ENCODE measurements around the gene LHX4.
A peak's percentile ranks its signal among the peaks of the same experiment; 100 is the strongest.

Gene LHX4

GRCh38 chr1:180229483-180230415, at the start of gene LHX4:
TSS of gene LHX4 (plus strand) at chr1:180230264. CDS start at chr1:180230530, 266 bp downstream.
- DNase-seq (ENCODE audit: low read depth), result no peak

GRCh38 chr1:180181048-180181447, 49.0 kb upstream of the LHX4 start:
- DNase-seq (ENCODE audit: low read depth), result no peak

- DNase-seq (ENCODE audit: low read depth), result no peak
Observed at GRCh38 chr1:180181996-180182642, 47.9 kb upstream of the LHX4 start.

DNA sequence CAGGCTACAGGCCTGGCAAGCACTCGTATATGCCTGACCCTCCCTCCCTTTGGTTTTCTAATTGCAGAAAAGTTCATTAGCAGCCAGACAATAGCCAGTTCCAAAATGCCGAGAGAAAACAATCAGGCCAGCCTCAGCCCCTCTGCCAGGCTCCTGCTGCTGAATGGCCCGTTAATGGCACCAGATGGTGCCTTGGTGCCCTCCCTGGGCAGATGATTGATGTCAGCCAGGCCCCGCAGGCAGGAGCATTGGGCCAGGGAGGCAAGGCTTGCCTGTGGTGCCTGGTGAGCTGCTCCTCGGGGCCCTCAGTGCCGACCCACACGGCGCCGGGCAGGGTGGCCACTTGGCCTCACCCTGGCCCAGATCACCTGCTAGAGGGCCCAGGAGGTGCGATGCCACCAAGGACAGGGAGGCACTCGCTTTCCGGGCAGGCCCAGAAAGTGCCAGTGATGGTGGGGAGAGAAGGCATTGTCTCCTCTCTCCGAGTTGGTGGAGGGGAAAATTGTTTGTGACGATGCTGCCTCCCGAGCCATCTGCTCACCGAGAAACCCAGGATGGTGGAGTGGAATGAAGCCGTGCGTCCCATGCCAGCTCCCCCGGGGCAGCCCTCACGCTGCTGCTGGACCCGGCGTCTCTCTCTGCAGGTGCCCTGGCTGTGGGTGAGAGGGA, 47.3 kb upstream of the LHX4 start:
- DNase-seq (ENCODE audit: low read depth), result no peak

GRCh38 chr1:180183426-180183825, 46.6 kb upstream of the LHX4 start:
- no peak for DNase-seq (ENCODE audit: low read depth)

- DNase-seq (ENCODE audit: low read depth), result no peak
Observed at GRCh38 chr1:180184041-180184440, 46.0 kb upstream of the LHX4 start.

GRCh38 chr1:180185281-180185680, 44.8 kb upstream of the LHX4 start:
- no peak for DNase-seq (ENCODE audit: low read depth)

DNA sequence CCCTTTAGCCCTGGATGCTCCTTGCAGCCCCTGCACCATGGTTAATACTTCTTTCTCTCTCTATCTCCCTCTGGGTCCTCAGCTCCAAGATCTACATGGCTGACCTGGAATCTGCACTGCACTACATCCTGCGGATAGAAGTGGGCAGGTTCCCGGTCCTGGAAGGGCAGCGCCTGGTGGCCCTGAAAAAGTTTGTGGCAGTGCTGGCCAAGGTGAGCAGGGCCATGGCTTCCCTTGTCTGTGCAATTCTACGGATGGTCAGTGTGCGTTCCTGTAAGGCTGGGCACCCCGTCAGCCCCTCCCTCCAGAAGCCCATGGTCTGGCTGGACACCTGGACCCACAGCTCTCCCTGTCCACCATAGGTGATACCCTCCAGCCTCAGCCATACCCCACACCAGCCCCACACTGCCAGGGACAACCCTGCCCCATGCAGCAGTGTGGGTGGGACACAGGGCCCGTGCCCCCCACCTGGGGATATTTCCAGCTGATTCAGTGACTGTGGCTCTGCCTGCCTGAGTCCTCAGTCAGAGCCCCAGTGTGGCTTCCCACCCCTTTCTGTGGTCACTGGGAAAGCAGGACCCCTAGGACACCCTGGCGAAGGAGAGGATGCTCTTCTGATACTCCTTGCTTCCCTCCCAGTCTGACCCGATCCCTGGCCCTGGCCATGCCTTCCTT, 44.0 kb upstream of the LHX4 start:
- DNase-seq (ENCODE audit: low read depth), result no peak

GRCh38 chr1:180186831-180187230, 43.2 kb upstream of the LHX4 start:
- no peak for DNase-seq (ENCODE audit: low read depth)

- DNase-seq (ENCODE audit: low read depth), result no peak
Observed at GRCh38 chr1:180187626-180188025, 42.4 kb upstream of the LHX4 start.

- peak; percentile 13 for DNase-seq (ENCODE audit: low read depth)
Observed at GRCh38 chr1:180188091-180188506, 42.0 kb upstream of the LHX4 start.

DNA sequence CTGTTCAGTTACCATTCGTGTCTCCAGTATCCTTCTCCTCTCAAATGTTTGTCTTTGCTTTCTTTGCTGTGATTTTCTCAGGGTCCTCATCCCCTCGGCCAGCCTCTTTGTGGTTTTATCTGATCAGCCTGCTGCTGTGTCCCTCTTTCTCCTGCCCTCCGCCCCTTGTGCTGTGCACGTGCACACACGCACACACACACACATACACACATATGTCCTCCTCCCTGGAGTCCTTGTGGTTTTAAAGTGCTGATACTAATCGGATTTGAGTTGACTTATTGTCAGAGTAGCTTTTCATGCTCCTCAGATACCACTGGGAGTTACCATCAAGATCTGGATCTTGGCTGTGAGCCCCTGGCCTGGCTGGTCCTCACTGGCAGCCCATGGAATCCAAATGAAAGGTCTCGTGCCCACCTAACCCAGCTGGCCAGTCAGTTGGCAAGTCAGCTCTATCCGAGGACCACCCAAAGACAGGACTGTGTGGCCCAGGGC, 41.3 kb upstream of the LHX4 start:
- DNase-seq (ENCODE audit: low read depth), result no peak

- no peak for DNase-seq (ENCODE audit: low read depth)
Observed at GRCh38 chr1:180190091-180190490, 40.0 kb upstream of the LHX4 start.

DNA sequence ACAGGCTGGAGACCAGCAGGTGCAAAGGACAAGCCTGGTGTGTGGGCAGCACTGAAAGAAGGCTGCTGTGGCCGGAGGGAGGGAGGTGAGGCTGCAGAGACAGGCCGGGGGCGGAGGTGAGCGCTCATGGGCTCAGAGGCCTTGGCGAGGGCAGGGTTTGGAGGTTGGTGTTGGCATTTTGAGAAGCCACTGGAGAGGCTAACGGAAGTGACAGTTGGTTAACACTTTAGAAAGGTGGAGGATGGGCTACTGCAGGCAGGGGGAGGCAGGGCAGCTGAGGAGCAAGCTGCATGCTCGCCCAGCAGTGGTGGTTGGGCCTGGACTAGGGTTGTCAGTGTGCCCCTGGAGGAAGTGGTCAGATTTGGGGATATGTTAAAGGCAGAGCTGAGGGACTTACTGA, 37.9 kb upstream of the LHX4 start:
- DNase-seq (ENCODE audit: low read depth), result no peak

- DNase-seq (ENCODE audit: low read depth), result no peak
Observed at GRCh38 chr1:180193141-180194047, 36.7 kb upstream of the LHX4 start.

DNA sequence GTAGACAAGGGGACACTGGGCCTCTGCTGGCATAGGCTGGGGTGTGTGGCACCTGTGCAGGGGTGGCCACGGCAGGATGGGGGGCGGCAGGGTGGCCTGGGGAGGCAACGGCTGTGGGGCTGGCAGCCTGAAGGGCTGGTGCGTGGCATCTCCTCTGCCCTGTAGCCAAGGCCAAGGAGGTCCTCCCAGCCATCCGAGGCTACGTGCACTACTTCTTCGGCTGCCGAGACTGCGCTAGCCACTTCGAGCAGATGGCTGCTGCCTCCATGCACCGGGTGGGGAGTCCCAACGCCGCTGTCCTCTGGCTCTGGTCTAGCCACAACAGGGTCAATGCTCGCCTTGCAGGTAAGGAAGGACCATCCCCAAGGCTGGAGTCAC, 36.0 kb upstream of the LHX4 start:
- DNase-seq (ENCODE audit: low read depth), result no peak

GRCh38 chr1:180194546-180195207, 35.4 kb upstream of the LHX4 start:
- no peak for DNase-seq (ENCODE audit: low read depth)

GRCh38 chr1:180195401-180195800, 34.7 kb upstream of the LHX4 start:
- no peak for DNase-seq (ENCODE audit: low read depth)

DNA sequence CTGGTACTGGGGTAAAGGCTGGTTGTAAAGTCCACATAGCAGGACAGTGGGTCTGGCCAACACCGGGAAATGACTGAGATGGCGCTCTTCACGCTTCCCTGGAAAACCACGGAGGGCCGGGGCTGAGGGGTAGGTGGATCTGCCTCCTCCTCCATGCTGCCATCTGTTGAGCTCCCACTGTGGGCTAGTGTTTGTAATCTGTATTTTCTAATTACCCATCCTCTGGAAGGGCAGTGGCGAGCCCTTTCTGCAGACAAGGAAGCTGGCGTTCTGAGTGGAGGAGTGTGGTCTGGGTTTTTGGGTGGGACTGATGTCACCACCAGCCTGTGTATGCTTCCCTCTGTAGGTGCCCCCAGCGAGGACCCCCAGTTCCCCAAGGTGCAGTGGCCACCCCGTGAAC, 34.1 kb upstream of the LHX4 start:
- no peak for DNase-seq (ENCODE audit: low read depth)

GRCh38 chr1:180196436-180197003, 33.5 kb upstream of the LHX4 start:
- DNase-seq (ENCODE audit: low read depth), result no peak

Data from GM04504 (cell line).